Sigmoid colon (tissue), 4 donors: ENCODE measurements around the gene DNMT1.
"Not testable (repeated sequence)": the region's sequence is repeated elsewhere in the genome, so short reads cannot be mapped to it uniquely, and the experiment has no call there.

Source experiments
- POLR2A ChIP-seq, 2 donors: fragments of 450-650 bp; IDR thresholded peaks; one replicate each; pipeline ENCODE4 v1.6.1; 2016; ENCODE audit warnings: antibody characterized with exemption in 2 of 2, mild to moderate bottlenecking in 2 of 2, moderate library complexity in 2 of 2
- POLR2AphosphoS5 ChIP-seq, 4 donors: sonication (generic); formaldehyde crosslinking; IDR thresholded peaks; one replicate each; pipeline ENCODE4 v1.6.1; 2017; ENCODE audit warnings: antibody characterized with exemption in 4 of 4
- TF ChIP-seq, protein P1 (sequence below), 4 experiments: fragments of 450-650 bp in 3 of 4; fragments of 200-600 bp in 1 of 4; IDR thresholded peaks; one replicate each; pipeline ENCODE4 v1.5.1; 2016 to 2019; ENCODE audit warnings: antibody characterized with exemption in 4 of 4, mild to moderate bottlenecking in 3 of 4, moderate library complexity in 2 of 4

DNA sequence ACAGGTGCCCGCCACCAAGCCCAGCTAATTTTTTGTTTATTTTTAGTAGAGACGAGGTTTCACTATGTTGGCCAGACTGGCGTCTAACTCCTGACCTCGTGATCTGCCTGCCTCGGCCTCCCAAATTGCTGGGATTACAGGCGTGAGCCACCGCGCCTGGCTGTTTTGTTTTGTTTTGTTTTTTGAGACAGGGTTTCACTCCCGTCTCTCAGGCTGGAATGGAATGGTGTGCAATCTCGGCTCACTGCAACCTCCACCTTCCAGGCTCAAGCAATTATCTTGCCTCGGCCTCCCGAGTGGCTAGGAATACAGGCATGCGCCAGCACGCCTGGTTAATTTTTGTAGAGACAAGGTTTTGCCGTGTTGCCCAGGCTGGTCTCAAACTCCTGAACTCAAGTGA lies 5.3 kb upstream of the DNMT1 start:
- TF ChIP-seq, protein P1, sequence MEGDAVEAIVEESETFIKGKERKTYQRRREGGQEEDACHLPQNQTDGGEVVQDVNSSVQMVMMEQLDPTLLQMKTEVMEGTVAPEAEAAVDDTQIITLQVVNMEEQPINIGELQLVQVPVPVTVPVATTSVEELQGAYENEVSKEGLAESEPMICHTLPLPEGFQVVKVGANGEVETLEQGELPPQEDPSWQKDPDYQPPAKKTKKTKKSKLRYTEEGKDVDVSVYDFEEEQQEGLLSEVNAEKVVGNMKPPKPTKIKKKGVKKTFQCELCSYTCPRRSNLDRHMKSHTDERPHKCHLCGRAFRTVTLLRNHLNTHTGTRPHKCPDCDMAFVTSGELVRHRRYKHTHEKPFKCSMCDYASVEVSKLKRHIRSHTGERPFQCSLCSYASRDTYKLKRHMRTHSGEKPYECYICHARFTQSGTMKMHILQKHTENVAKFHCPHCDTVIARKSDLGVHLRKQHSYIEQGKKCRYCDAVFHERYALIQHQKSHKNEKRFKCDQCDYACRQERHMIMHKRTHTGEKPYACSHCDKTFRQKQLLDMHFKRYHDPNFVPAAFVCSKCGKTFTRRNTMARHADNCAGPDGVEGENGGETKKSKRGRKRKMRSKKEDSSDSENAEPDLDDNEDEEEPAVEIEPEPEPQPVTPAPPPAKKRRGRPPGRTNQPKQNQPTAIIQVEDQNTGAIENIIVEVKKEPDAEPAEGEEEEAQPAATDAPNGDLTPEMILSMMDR (IDR thresholded peaks at IDR 0.05), result not testable (repeated sequence)
- not testable (repeated sequence) for TF ChIP-seq POLR2AphosphoS5, POLR2A (IDR thresholded peaks at IDR 0.05)
